HEK293 (cell line): Measurements from ENCODE around the gene KCNAB1.

Experiments used
- AEBP2 ChIP-seq: fragments of 450-650 bp; formaldehyde crosslinking; IDR thresholded peaks from 2 replicates; pipeline ENCODE4 v1.5.1; 2016; ENCODE audit warnings: missing biosample characterization, missing genetic modification characterization, borderline replicate concordance
- ATF2 ChIP-seq: fragments of 450-650 bp; formaldehyde crosslinking; IDR thresholded peaks from 2 replicates; pipeline ENCODE4 v1.5.1; 2016; ENCODE audit warnings: missing biosample characterization, missing genetic modification characterization, low read depth
- CTCF ChIP-seq: fragments of 450-650 bp; formaldehyde crosslinking; IDR thresholded peaks from 2 replicates; pipeline ENCODE4 v1.5.1; 2016; ENCODE audit warnings: missing biosample characterization, missing genetic modification characterization
- ELK4 ChIP-seq: IDR thresholded peaks from 2 replicates; pipeline ENCODE4 v1.6.1; 2011; ENCODE audit warnings: mild to moderate bottlenecking, low read depth, low read length, borderline replicate concordance
- IKZF3 ChIP-seq: fragments of 450-650 bp; IDR thresholded peaks from 2 replicates; pipeline ENCODE4 v1.5.0; 2018; ENCODE audit warnings: missing biosample characterization, mild to moderate bottlenecking, missing genetic modification characterization, moderate library complexity
- KLF7 ChIP-seq: fragments of 450-650 bp; formaldehyde crosslinking; IDR thresholded peaks from 2 replicates; pipeline ENCODE4 v1.5.1; 2016; ENCODE audit warnings: missing biosample characterization, missing genetic modification characterization, borderline replicate concordance
- MEIS1 ChIP-seq: sonication (generic); formaldehyde crosslinking; IDR thresholded peaks from 2 replicates; pipeline ENCODE4 v1.8.1; 2022; ENCODE audit warnings: missing genetic modification reagents, mild to moderate bottlenecking, borderline replicate concordance
- MZF1 ChIP-seq: fragments of 450-650 bp; formaldehyde crosslinking; IDR thresholded peaks from 2 replicates; pipeline ENCODE4 v1.5.1; 2017; ENCODE audit warnings: missing biosample characterization, missing genetic modification characterization, borderline replicate concordance
- TCF7L2 ChIP-seq: IDR thresholded peaks from 2 replicates; pipeline ENCODE4 v1.6.1; 2011; ENCODE audit warnings: low read depth, mild to moderate bottlenecking, inconsistent platforms, low read length, moderate library complexity, borderline replicate concordance
- ZEB2 ChIP-seq: fragments of 450-650 bp; formaldehyde crosslinking; IDR thresholded peaks from 2 replicates; pipeline ENCODE4 v1.5.1; 2016; ENCODE audit warnings: missing biosample characterization, missing genetic modification characterization
- ZFHX2 ChIP-seq: fragments of 450-650 bp; formaldehyde crosslinking; conservative IDR thresholded peaks from 2 replicates; pipeline ENCODE4 v1.5.1; 2016; ENCODE audit warnings: missing biosample characterization, missing genetic modification characterization
- ZNF112 ChIP-seq: fragments of 450-650 bp; formaldehyde crosslinking; IDR thresholded peaks from 2 replicates; pipeline ENCODE4 v1.5.0; 2017; ENCODE audit warnings: missing biosample characterization, missing genetic modification characterization
- ZNF121 ChIP-seq: fragments of 450-650 bp; formaldehyde crosslinking; IDR thresholded peaks from 2 replicates; pipeline ENCODE4 v1.5.1; 2016; ENCODE audit warnings: missing biosample characterization, missing genetic modification characterization
- ZNF16 ChIP-seq: fragments of 450-650 bp; formaldehyde crosslinking; IDR thresholded peaks from 2 replicates; pipeline ENCODE4 v1.5.1; 2016; ENCODE audit warnings: low read depth, missing biosample characterization, missing genetic modification characterization
- ZNF2 ChIP-seq: fragments of 450-650 bp; formaldehyde crosslinking; IDR thresholded peaks from 2 replicates; pipeline ENCODE4 v1.5.1; 2016; ENCODE audit warnings: missing biosample characterization, missing genetic modification characterization
- ZNF221 ChIP-seq: fragments of 450-650 bp; formaldehyde crosslinking; IDR thresholded peaks from 2 replicates; pipeline ENCODE4 v1.5.1; 2017; ENCODE audit warnings: missing biosample characterization, missing genetic modification characterization, borderline replicate concordance
- ZNF223 ChIP-seq: fragments of 450-650 bp; formaldehyde crosslinking; IDR thresholded peaks from 2 replicates; pipeline ENCODE4 v1.5.1; 2016; ENCODE audit warnings: missing biosample characterization, missing genetic modification characterization
- ZNF248 ChIP-seq: fragments of 450-650 bp; formaldehyde crosslinking; IDR thresholded peaks from 2 replicates; pipeline ENCODE4 v1.5.1; 2017; ENCODE audit warnings: missing biosample characterization, missing genetic modification characterization
- ZNF366 ChIP-seq: fragments of 450-650 bp; formaldehyde crosslinking; conservative IDR thresholded peaks from 2 replicates; pipeline ENCODE4 v1.5.1; 2016; ENCODE audit warnings: missing biosample characterization, missing genetic modification characterization
- ZNF37A ChIP-seq: fragments of 450-650 bp; IDR thresholded peaks from 2 replicates; pipeline ENCODE4 v1.5.1; 2018; ENCODE audit warnings: missing biosample characterization, missing genetic modification characterization
- ZNF391 ChIP-seq: fragments of 450-650 bp; formaldehyde crosslinking; IDR thresholded peaks from 2 replicates; pipeline ENCODE4 v1.5.1; 2016; ENCODE audit warnings: low read depth, missing biosample characterization, missing genetic modification characterization, borderline replicate concordance
- ZNF416 ChIP-seq: fragments of 450-650 bp; formaldehyde crosslinking; IDR thresholded peaks from 2 replicates; pipeline ENCODE4 v1.5.1; 2016; ENCODE audit warnings: missing biosample characterization, missing genetic modification characterization
- ZNF426 ChIP-seq: fragments of 450-650 bp; formaldehyde crosslinking; IDR thresholded peaks from 2 replicates; pipeline ENCODE4 v1.5.1; 2017; ENCODE audit warnings: missing biosample characterization, missing genetic modification characterization, mild to moderate bottlenecking, inconsistent platforms, moderate library complexity
- ZNF433 ChIP-seq: fragments of 450-650 bp; formaldehyde crosslinking; IDR thresholded peaks from 2 replicates; pipeline ENCODE4 v1.5.1; 2016; ENCODE audit warnings: missing biosample characterization, missing genetic modification characterization, low read depth
- ZNF48 ChIP-seq: fragments of 450-650 bp; formaldehyde crosslinking; IDR thresholded peaks from 2 replicates; pipeline ENCODE4 v1.5.1; 2016; ENCODE audit warnings: missing biosample characterization, missing genetic modification characterization
- ZNF501 ChIP-seq: fragments of 450-650 bp; formaldehyde crosslinking; IDR thresholded peaks from 2 replicates; pipeline ENCODE4 v1.5.1; 2016; ENCODE audit warnings: missing biosample characterization, missing genetic modification characterization
- ZNF544 ChIP-seq: fragments of 450-650 bp; formaldehyde crosslinking; IDR thresholded peaks from 2 replicates; pipeline ENCODE4 v1.5.0; 2017; ENCODE audit warnings: missing biosample characterization, missing genetic modification characterization
- ZNF555 ChIP-seq: fragments of 450-650 bp; formaldehyde crosslinking; conservative IDR thresholded peaks from 2 replicates; pipeline ENCODE4 v1.5.1; 2017; ENCODE audit warnings: missing biosample characterization, mild to moderate bottlenecking, missing genetic modification characterization, inconsistent platforms
- ZNF580 ChIP-seq: fragments of 450-650 bp; formaldehyde crosslinking; IDR thresholded peaks from 2 replicates; pipeline ENCODE4 v1.5.1; 2016; ENCODE audit warnings: missing biosample characterization, missing genetic modification characterization
- ZNF610 ChIP-seq: fragments of 450-650 bp; formaldehyde crosslinking; IDR thresholded peaks from 2 replicates; pipeline ENCODE4 v1.5.1; 2016; ENCODE audit warnings: missing biosample characterization, missing genetic modification characterization, borderline replicate concordance
- ZNF621 ChIP-seq: fragments of 450-650 bp; formaldehyde crosslinking; IDR thresholded peaks from 2 replicates; pipeline ENCODE4 v1.5.1; 2017; ENCODE audit warnings: missing biosample characterization, missing genetic modification characterization
- ZNF677 ChIP-seq: fragments of 450-650 bp; IDR thresholded peaks from 2 replicates; pipeline ENCODE4 v1.5.0; 2018; ENCODE audit warnings: missing biosample characterization, mild to moderate bottlenecking, missing genetic modification characterization, moderate library complexity
- ZNF776 ChIP-seq: fragments of 450-650 bp; formaldehyde crosslinking; IDR thresholded peaks from 2 replicates; pipeline ENCODE4 v1.5.0; 2017; ENCODE audit warnings: missing biosample characterization, missing genetic modification characterization, borderline replicate concordance
- ZNF777 ChIP-seq: fragments of 450-650 bp; formaldehyde crosslinking; IDR thresholded peaks from 2 replicates; pipeline ENCODE4 v1.5.1; 2017; ENCODE audit warnings: missing biosample characterization, missing genetic modification characterization, borderline replicate concordance
- ZNF843 ChIP-seq: fragments of 450-650 bp; formaldehyde crosslinking; IDR thresholded peaks from 2 replicates; pipeline ENCODE4 v1.5.1; 2016; ENCODE audit warnings: missing biosample characterization, missing genetic modification characterization
- ZSCAN23 ChIP-seq: fragments of 450-650 bp; formaldehyde crosslinking; IDR thresholded peaks from 2 replicates; pipeline ENCODE4 v1.5.1; 2016; ENCODE audit warnings: missing biosample characterization, missing genetic modification characterization

The KCNAB1 gene

GRCh38 chr3:156554842-156555687 is 434.7 kb downstream of the KCNAB1 start, which contains the start of gene SSR3 (continued):
- TF ChIP-seq ELK4 (no peak), ZNF555 (tag by site-specific recombination) (no peak), MEIS1 (CRISPR knock-in tag) (no peak), AEBP2 (tag by site-specific recombination) (no peak), ZNF843 (tag by site-specific recombination) (0 out of 2 replicates have a peak, but pooled peaks have one; percentile 35), ZNF777 (tag by site-specific recombination) (no peak), ZNF580 (tag by site-specific recombination) (peak; percentile 66), ZNF501 (peak; percentile 62; the same call in 1 of the 2 replicates), ZNF366 (tag by site-specific recombination) (no peak), ZNF391 (no peak), ZNF16 (tag by site-specific recombination) (no peak), ZNF426 (tag by site-specific recombination) (no peak), ZNF677 (tag by site-specific recombination) (no peak), ZNF121 (tag by site-specific recombination) (no peak), KLF7 (tag by site-specific recombination) (no peak), ZNF2 (tag by site-specific recombination) (no peak), ZNF48 (tag by site-specific recombination) (no peak), ZNF223 (tag by site-specific recombination) (no peak), ZNF621 (tag by site-specific recombination) (no peak), ZNF776 (tag by site-specific recombination) (no peak), ZNF221 (tag by site-specific recombination) (no peak), CTCF (tag by site-specific recombination) (no peak), ATF2 (tag by site-specific recombination) (no peak), ZNF37A (tag by site-specific recombination) (no peak), IKZF3 (no peak), ZNF112 (no peak), ZNF544 (tag by site-specific recombination) (no peak), ZNF610 (tag by site-specific recombination) (no peak; the same call in 1 of the 2 replicates), ZNF416 (tag by site-specific recombination) (no peak), MZF1 (tag by site-specific recombination) (no peak), ZNF433 (no peak), ZNF248 (tag by site-specific recombination) (no peak), TCF7L2 (peak; percentile 58; the same call in 1 of the 2 replicates), ZFHX2 (tag by site-specific recombination) (peak; percentile 93), ZSCAN23 (tag by site-specific recombination) (no peak), ZEB2 (tag by site-specific recombination) (peak; percentile 81)
